Measurements from ENCODE around the gene MRPS15.

Gene MRPS15

DNA sequence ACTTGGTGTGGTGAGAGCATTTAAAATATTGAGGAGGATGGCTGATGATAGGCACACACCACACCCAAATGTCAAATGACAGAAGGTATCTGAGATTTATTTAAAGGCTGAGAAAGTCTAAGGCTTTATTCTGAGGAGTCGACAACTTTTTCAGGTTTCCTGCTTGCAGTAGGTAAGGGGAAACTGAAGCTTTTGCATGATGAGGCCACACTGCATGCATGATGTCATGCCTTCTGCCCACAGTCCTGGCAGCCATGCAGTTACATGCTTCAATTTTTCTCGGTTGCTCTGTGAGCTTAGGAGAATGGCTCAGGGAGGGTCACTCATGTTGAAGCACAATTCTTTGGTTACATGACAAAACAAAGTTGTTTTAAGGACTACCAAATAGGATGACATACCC is 20.9 kb downstream of the MRPS15 start:
- Histone ChIP-seq H4K8ac (ENCODE audit: low read depth, low read length) (no peak overlapping the region), H3K4me1 (ENCODE audit: control insufficient read depth in 2 of 2, insufficient read depth in 1 of 2, low read depth in 1 of 2, low read length in 2 of 2) (peaks cover 4 to 5% of the 10 kb centered on the region in 2 donors)

DNA sequence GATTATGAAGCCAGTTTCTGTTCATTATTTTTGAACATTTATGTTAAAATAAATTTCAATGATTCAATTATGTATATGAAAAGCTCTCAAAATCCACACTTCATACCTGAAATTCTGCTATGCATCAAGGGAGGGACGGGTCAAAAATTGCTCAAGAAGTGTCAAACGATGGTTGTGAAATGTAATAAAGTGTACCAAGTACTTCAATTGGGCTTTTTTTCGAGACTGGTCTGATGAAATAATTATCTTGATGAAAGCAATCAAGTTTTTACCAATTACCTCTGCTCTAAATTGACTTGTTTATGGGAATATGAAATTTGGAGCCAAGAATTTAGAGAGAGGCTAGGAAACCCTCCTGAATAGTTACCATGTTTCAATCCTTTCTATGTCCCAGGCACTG is 21.8 kb downstream of the MRPS15 start:
- Histone ChIP-seq H3K4me1 (ENCODE audit: control insufficient read depth in 2 of 2, insufficient read depth in 1 of 2, low read depth in 1 of 2, low read length in 2 of 2) (peaks cover 4 to 5% of the 10 kb centered on the region in 2 donors), H3K79me1 (ENCODE audit: low read depth, low read length) (no peaks in the 10 kb centered on the region), H4K8ac (ENCODE audit: low read depth, low read length) (no peak overlapping the region), H3K4me2 (ENCODE audit: insufficient read depth, low read length, poor library complexity, severe bottlenecking) (no peak overlapping the region), H3K4ac (ENCODE audit: low read length) (no peak overlapping the region), H2AK5ac (ENCODE audit: low read depth, low read length) (no peak overlapping the region), H3K36me3 (replicated peaks in 1 of 2; ENCODE audit: control insufficient read depth in 2 of 2, insufficient read depth in 2 of 2, low read length in 2 of 2) (peaks cover 0 to 13% of the 10 kb centered on the region in 2 donors), H2BK12ac (ENCODE audit: low read length) (no peak overlapping the region), H2BK120ac (ENCODE audit: low read depth, low read length) (no peak overlapping the region), H3K4me3 (ENCODE audit: low read length in 2 of 2) (no peak overlapping the region), H3K9ac (ENCODE audit: low read depth, low read length, poor library complexity) (no peak overlapping the region), H2AFZ (ENCODE audit: low read length) (no peak overlapping the region), H3K9me3 (replicated peaks in 1 of 2; ENCODE audit: control insufficient read depth in 2 of 2, insufficient read depth in 1 of 2, low read depth in 1 of 2, low read length in 2 of 2) (no peaks in the 10 kb centered on the region), H3K14ac (ENCODE audit: low read length) (no peak overlapping the region), H2BK15ac (ENCODE audit: low read length) (no peak overlapping the region), H3K23ac (ENCODE audit: low read depth, low read length, poor library complexity) (no peak overlapping the region), H3K27me3 (ENCODE audit: control insufficient read depth in 3 of 3, insufficient read depth in 3 of 3, low read depth in 1 of 3, low read length in 3 of 3) (no peaks in the 10 kb centered on the region), H3K18ac (ENCODE audit: low read length) (no peak overlapping the region), H3K27ac (replicated peaks; ENCODE audit: low read length) (no peak overlapping the region), H4K91ac (ENCODE audit: low read depth, low read length, poor library complexity) (no peak overlapping the region), H2BK5ac (ENCODE audit: low read length) (no peak overlapping the region)
- DNase-seq (ENCODE audit: low spot score), result no peak
- WGBS, 2 donors (ENCODE audit: extremely low coverage in 2 of 2, insufficient read length in 2 of 2, insufficient replicate concordance in 1 of 2), result no CpG with 5 or more reads among the region's 3 CpGs

More for the DNA sequence above, 20.9 kb downstream of the MRPS15 start:
- no peak overlapping the region for H3K14ac ChIP-seq (ENCODE audit: low read length)
- H3K18ac ChIP-seq (ENCODE audit: low read length), result no peak overlapping the region
- H4K91ac ChIP-seq (ENCODE audit: low read depth, low read length, poor library complexity), result no peak overlapping the region
- H2BK15ac ChIP-seq (ENCODE audit: low read length), result no peak overlapping the region
- H2BK12ac ChIP-seq (ENCODE audit: low read length), result no peak overlapping the region
- H3K4me3 ChIP-seq (ENCODE audit: low read length in 2 of 2), result no peak overlapping the region
- H2BK120ac ChIP-seq (ENCODE audit: low read depth, low read length), result no peak overlapping the region
- H3K4me2 ChIP-seq (ENCODE audit: insufficient read depth, low read length, poor library complexity, severe bottlenecking), result no peak overlapping the region
- no peak overlapping the region for H2AFZ ChIP-seq (ENCODE audit: low read length)
- H2BK5ac ChIP-seq (ENCODE audit: low read length), result no peak overlapping the region
- no peaks in the 10 kb centered on the region for H3K27me3 ChIP-seq (ENCODE audit: control insufficient read depth in 3 of 3, insufficient read depth in 3 of 3, low read depth in 1 of 3, low read length in 3 of 3)
- H3K9me3 ChIP-seq (replicated peaks in 1 of 2; ENCODE audit: control insufficient read depth in 2 of 2, insufficient read depth in 1 of 2, low read depth in 1 of 2, low read length in 2 of 2), result no peaks in the 10 kb centered on the region
- H3K79me1 ChIP-seq (ENCODE audit: low read depth, low read length), result no peaks in the 10 kb centered on the region
- no peak overlapping the region for H3K9ac ChIP-seq (ENCODE audit: low read depth, low read length, poor library complexity)
- WGBS, 2 donors (ENCODE audit: extremely low coverage in 2 of 2, insufficient read length in 2 of 2, insufficient replicate concordance in 1 of 2), result no CpG with 5 or more reads among the region's 2 CpGs
- DNase-seq (ENCODE audit: low spot score), result no peak
- no peak overlapping the region for H3K4ac ChIP-seq (ENCODE audit: low read length)
- no peak overlapping the region for H2AK5ac ChIP-seq (ENCODE audit: low read depth, low read length)
- no peak overlapping the region for H3K27ac ChIP-seq (replicated peaks; ENCODE audit: low read length)
- H3K36me3 ChIP-seq (replicated peaks in 1 of 2; ENCODE audit: control insufficient read depth in 2 of 2, insufficient read depth in 2 of 2, low read length in 2 of 2), result peaks cover 0 to 7% of the 10 kb centered on the region in 2 donors
- no peak overlapping the region for H3K23ac ChIP-seq (ENCODE audit: low read depth, low read length, poor library complexity)

DNA sequence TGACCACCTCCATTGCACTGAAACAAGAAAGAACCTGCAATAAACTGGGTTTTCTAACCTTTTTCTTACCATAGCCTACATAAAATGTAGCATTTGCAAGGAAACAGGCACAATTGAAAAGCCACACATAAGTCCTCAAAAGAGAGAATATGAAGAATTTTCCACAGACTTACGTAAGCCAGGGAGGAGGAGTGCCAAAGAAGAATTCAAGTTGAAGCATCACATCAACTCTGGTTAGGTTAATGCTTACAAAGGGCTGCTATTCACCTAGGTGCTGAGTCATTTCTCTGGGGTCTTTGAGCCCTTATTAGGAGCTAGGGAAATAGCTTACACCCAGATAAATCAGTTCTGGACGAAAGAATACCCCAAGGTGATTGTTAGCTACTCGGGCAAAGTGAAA is 23.5 kb downstream of the MRPS15 start:
- Histone ChIP-seq H3K23ac (ENCODE audit: low read depth, low read length, poor library complexity) (no peak overlapping the region), H2BK12ac (ENCODE audit: low read length) (no peak overlapping the region), H3K9ac (ENCODE audit: low read depth, low read length, poor library complexity) (no peak overlapping the region), H4K8ac (ENCODE audit: low read depth, low read length) (no peak overlapping the region), H2BK5ac (ENCODE audit: low read length) (no peak overlapping the region), H3K79me1 (ENCODE audit: low read depth, low read length) (no peaks in the 10 kb centered on the region), H3K36me3 (replicated peaks in 1 of 2; ENCODE audit: control insufficient read depth in 2 of 2, insufficient read depth in 2 of 2, low read length in 2 of 2) (peaks cover 4 to 22% of the 10 kb centered on the region in 2 donors), H3K4me3 (ENCODE audit: low read length in 2 of 2) (no peak overlapping the region), H4K91ac (ENCODE audit: low read depth, low read length, poor library complexity) (no peak overlapping the region), H2BK15ac (ENCODE audit: low read length) (no peak overlapping the region), H3K4ac (ENCODE audit: low read length) (no peak overlapping the region), H3K27me3 (ENCODE audit: control insufficient read depth in 3 of 3, insufficient read depth in 3 of 3, low read depth in 1 of 3, low read length in 3 of 3) (no peaks in the 10 kb centered on the region), H3K18ac (ENCODE audit: low read length) (no peak overlapping the region), H2AFZ (ENCODE audit: low read length) (no peak overlapping the region), H2BK120ac (ENCODE audit: low read depth, low read length) (no peak overlapping the region), H2AK5ac (ENCODE audit: low read depth, low read length) (no peak overlapping the region), H3K4me1 (ENCODE audit: control insufficient read depth in 2 of 2, insufficient read depth in 1 of 2, low read depth in 1 of 2, low read length in 2 of 2) (peaks cover 4 to 5% of the 10 kb centered on the region in 2 donors), H3K4me2 (ENCODE audit: insufficient read depth, low read length, poor library complexity, severe bottlenecking) (no peak overlapping the region), H3K9me3 (replicated peaks in 1 of 2; ENCODE audit: control insufficient read depth in 2 of 2, insufficient read depth in 1 of 2, low read depth in 1 of 2, low read length in 2 of 2) (no peaks in the 10 kb centered on the region), H3K27ac (replicated peaks; ENCODE audit: low read length) (no peak overlapping the region), H3K14ac (ENCODE audit: low read length) (no peak overlapping the region)
- DNase-seq (ENCODE audit: low spot score), result no peak
- WGBS, 2 donors (ENCODE audit: extremely low coverage in 2 of 2, insufficient read length in 2 of 2, insufficient replicate concordance in 1 of 2), result no CpG with 5 or more reads among the region's 3 CpGs

DNA sequence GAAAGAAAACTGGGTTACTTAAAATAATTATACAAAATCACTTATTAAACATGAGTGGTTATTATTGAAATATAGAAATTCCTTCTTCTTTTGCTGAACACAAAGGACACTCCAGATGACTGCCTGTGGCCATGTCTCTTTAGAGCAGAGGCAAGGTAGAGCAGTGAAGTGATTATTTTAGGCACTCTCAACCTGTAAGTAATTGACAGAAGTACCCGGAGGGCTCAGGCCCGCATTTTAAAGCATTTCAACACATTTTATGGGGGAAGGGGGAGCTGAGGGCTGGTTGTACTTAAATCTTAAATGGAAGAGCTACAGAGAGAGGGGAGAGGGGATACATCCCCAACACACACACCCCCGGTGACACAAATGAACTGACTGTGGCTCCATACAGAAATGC is 24.1 kb downstream of the MRPS15 start:
- no peak for DNase-seq (ENCODE audit: low spot score)
- H3K9ac ChIP-seq (ENCODE audit: low read depth, low read length, poor library complexity), result no peak overlapping the region
- no peak overlapping the region for H2AK5ac ChIP-seq (ENCODE audit: low read depth, low read length)
- H3K4ac ChIP-seq (ENCODE audit: low read length), result no peak overlapping the region
- H2BK12ac ChIP-seq (ENCODE audit: low read length), result no peak overlapping the region
- H2AFZ ChIP-seq (ENCODE audit: low read length), result no peak overlapping the region
- H3K4me1 ChIP-seq (ENCODE audit: control insufficient read depth in 2 of 2, insufficient read depth in 1 of 2, low read depth in 1 of 2, low read length in 2 of 2), result peaks cover 4 to 5% of the 10 kb centered on the region in 2 donors
- H2BK120ac ChIP-seq (ENCODE audit: low read depth, low read length), result no peak overlapping the region
- H3K4me3 ChIP-seq (ENCODE audit: low read length in 2 of 2), result no peak overlapping the region
- no peak overlapping the region for H4K8ac ChIP-seq (ENCODE audit: low read depth, low read length)
- WGBS, 2 donors (ENCODE audit: extremely low coverage in 2 of 2, insufficient read length in 2 of 2, insufficient replicate concordance in 1 of 2), result no CpG with 5 or more reads among the region's 3 CpGs
- H3K23ac ChIP-seq (ENCODE audit: low read depth, low read length, poor library complexity), result no peak overlapping the region
- H3K18ac ChIP-seq (ENCODE audit: low read length), result no peak overlapping the region
- no peak overlapping the region for H3K27ac ChIP-seq (replicated peaks; ENCODE audit: low read length)
- no peaks in the 10 kb centered on the region for H3K79me1 ChIP-seq (ENCODE audit: low read depth, low read length)
- H3K9me3 ChIP-seq (replicated peaks in 1 of 2; ENCODE audit: control insufficient read depth in 2 of 2, insufficient read depth in 1 of 2, low read depth in 1 of 2, low read length in 2 of 2), result no peaks in the 10 kb centered on the region
- H3K27me3 ChIP-seq (ENCODE audit: control insufficient read depth in 3 of 3, insufficient read depth in 3 of 3, low read depth in 1 of 3, low read length in 3 of 3), result no peaks in the 10 kb centered on the region
- no peak overlapping the region for H3K4me2 ChIP-seq (ENCODE audit: insufficient read depth, low read length, poor library complexity, severe bottlenecking)
- peaks cover 4 to 22% of the 10 kb centered on the region in 2 donors for H3K36me3 ChIP-seq (replicated peaks in 1 of 2; ENCODE audit: control insufficient read depth in 2 of 2, insufficient read depth in 2 of 2, low read length in 2 of 2)
- no peak overlapping the region for H4K91ac ChIP-seq (ENCODE audit: low read depth, low read length, poor library complexity)
- H2BK15ac ChIP-seq (ENCODE audit: low read length), result no peak overlapping the region
- no peak overlapping the region for H2BK5ac ChIP-seq (ENCODE audit: low read length)
- H3K14ac ChIP-seq (ENCODE audit: low read length), result no peak overlapping the region

Data from neuronal stem cell (in vitro differentiated cells).